ENCODE results near the gene QRICH1. TPM values are rescaled to one million over a fixed set of nuclear protein-coding genes. Genes with fewer than 3 reads are reported as not detected.
A peak's percentile ranks its signal among the peaks of the same experiment; 100 is the strongest.

Gene QRICH1
- total and polyA plus RNA-seq, 2 donors (not counting 3 experiments of a cell fraction or from before 2014, with no cell fraction given), result 89.7 to 116 TPM

- no TSS peak for BruUV-seq (replicated peaks)
- H3K79me2 ChIP-seq (ENCODE audit: control insufficient read depth, insufficient read depth, low read length), result peaks cover 23% of the 10 kb centered on the region
Observed at GRCh38 chr3:49015072-49015471, 78.8 kb downstream of the QRICH1 start.

GRCh38 chr3:49013738-49014660, 79.9 kb downstream of the QRICH1 start:
- Histone ChIP-seq H2AFZ (ENCODE audit: low read depth, low read length) (no peak overlapping the region), H3K4me3 (replicated peaks in 1 of 3; ENCODE audit: insufficient read depth in 1 of 3, low read depth in 1 of 3, low read length in 3 of 3) (no peak overlapping the region), H3K4me1 (ENCODE audit: control insufficient read depth, extremely low read depth, insufficient read depth, low read length) (peaks cover 13% of the 10 kb centered on the region), H3K27me3 (ENCODE audit: control insufficient read depth in 2 of 2, insufficient read depth in 2 of 2, low read length in 2 of 2) (no peaks in the 10 kb centered on the region), H3K9me1 (replicated peaks; ENCODE audit: control insufficient read depth, extremely low read depth, insufficient read depth, low read length) (no peaks in the 10 kb centered on the region), H3K27ac (ENCODE audit: insufficient read depth, low read depth, low read length) (no peak overlapping the region), H3K4me2 (ENCODE audit: insufficient read depth, low read length) (no peak overlapping the region), H3K79me2 (ENCODE audit: control insufficient read depth, insufficient read depth, low read length) (peaks cover 27% of the 10 kb centered on the region), H3K9ac (replicated peaks; ENCODE audit: extremely low read depth, insufficient read depth, low read length) (no peak overlapping the region), H3K36me3 (ENCODE audit: control insufficient read depth in 2 of 2, extremely low read depth in 1 of 2, insufficient read depth in 2 of 2, low read length in 2 of 2) (peaks cover 5 to 51% of the 10 kb centered on the region in 2 experiments), H4K20me1 (replicated peaks; ENCODE audit: control insufficient read depth, extremely low read depth, insufficient read depth, low read length) (no peaks in the 10 kb centered on the region), H3K9me3 (replicated peaks; ENCODE audit: control insufficient read depth, insufficient read depth, low read length) (no peaks in the 10 kb centered on the region)
- DNase-seq (ENCODE audit: low read depth, low spot score), result peak; percentile 28
- no TSS peak for BruUV-seq (replicated peaks)
- no peak for TF ChIP-seq MAX (IDR thresholded peaks at IDR 0.05; ENCODE audit: insufficient read depth, insufficient read length)
- TF ChIP-seq CTCF (IDR thresholded peaks at IDR 0.05; ENCODE audit: extremely low read depth in 1 of 2, insufficient read depth in 1 of 2, low read depth in 1 of 2, low read length in 2 of 2), result peak; percentile 54 to 72
- ChIA-PET POLR2A (interaction anchor here (1.1 kb wide), 1 partner anchor 8 kb away, joined by 3 read pairs; the partner anchor contains the start of gene NDUFAF3), CTCF (interaction anchor here (1.0 to 12.8 kb wide), 5 partner anchors 7 to 435 kb away, joined by 3 to 254 read pairs (median 4); partner anchors contain the start of genes NDUFAF3 and P4HTM)
- intact Hi-C loops (cut with micrococcal nuclease) (no loop called here), dilution Hi-C loops (cut with MboI; ENCODE audit: extremely low pct_ligation_motif_present, low sequenced_read_pairs) (no loop called here)
- no peak for FAIRE-seq

More at GRCh38 chr3:49015072-49015471, 78.8 kb downstream of the QRICH1 start:
- no peak for FAIRE-seq
- Histone ChIP-seq H4K20me1 (replicated peaks; ENCODE audit: control insufficient read depth, extremely low read depth, insufficient read depth, low read length) (no peaks in the 10 kb centered on the region), H3K4me1 (ENCODE audit: control insufficient read depth, extremely low read depth, insufficient read depth, low read length) (peaks cover 18% of the 10 kb centered on the region), H3K9me3 (replicated peaks; ENCODE audit: control insufficient read depth, insufficient read depth, low read length) (no peaks in the 10 kb centered on the region), H3K9me1 (replicated peaks; ENCODE audit: control insufficient read depth, extremely low read depth, insufficient read depth, low read length) (no peaks in the 10 kb centered on the region), H3K27me3 (ENCODE audit: control insufficient read depth in 2 of 2, insufficient read depth in 2 of 2, low read length in 2 of 2) (no peaks in the 10 kb centered on the region), H2AFZ (ENCODE audit: low read depth, low read length) (no peak overlapping the region), H3K9ac (replicated peaks; ENCODE audit: extremely low read depth, insufficient read depth, low read length) (no peak overlapping the region), H3K27ac (ENCODE audit: insufficient read depth, low read depth, low read length) (no peak overlapping the region), H3K4me3 (replicated peaks in 1 of 3; ENCODE audit: insufficient read depth in 1 of 3, low read depth in 1 of 3, low read length in 3 of 3) (no peak overlapping the region), H3K36me3 (ENCODE audit: control insufficient read depth in 2 of 2, extremely low read depth in 1 of 2, insufficient read depth in 2 of 2, low read length in 2 of 2) (peaks cover 5 to 51% of the 10 kb centered on the region in 2 experiments), H3K4me2 (ENCODE audit: insufficient read depth, low read length) (no peak overlapping the region)
- no peak for TF ChIP-seq JUN (IDR thresholded peaks at IDR 0.05; ENCODE audit: borderline replicate concordance, insufficient read depth, insufficient read length, low read depth)
- ChIA-PET POLR2A (interaction anchor here (4.2 kb wide), 1 partner anchor 7 kb away, joined by 17 read pairs; the partner anchor contains the start of gene WDR6), CTCF (interaction anchor here (12.8 kb wide), 1 partner anchor 27 kb away, joined by 254 read pairs; the partner anchor contains the start of gene P4HTM)
- no peak for DNase-seq (ENCODE audit: low read depth, low spot score)
- intact Hi-C loops (cut with micrococcal nuclease), result no loop called here
- dilution Hi-C loops (cut with MboI; ENCODE audit: extremely low pct_ligation_motif_present, low sequenced_read_pairs), result no loop called here
